Activated T-helper 1 cell treated with anti-CD3 and anti-CD28 coated beads, Interleukin-12 subunit alpha, Interleukin-12 subunit beta, Interleukin-2, Interleukin-4 antibody, amounts not matched to agents 30 ng/mL and 10 ng/mL and 1 ng/mL, durations not matched to agents 14 hours and 24 hours and 36 hours (primary cell): Measurements from ENCODE around the gene CYP1A1. TPM values are rescaled to one million over a fixed set of nuclear protein-coding genes. Genes with fewer than 3 reads are reported as not detected.

Source experiments
- total RNA-seq: library from RNA; stranded (reverse); gene quantifications from 2 replicates; pipeline ENCODE4 v1.2.3, GENCODE V29; 2022

The CYP1A1 gene
- total RNA-seq, 1 donor from 2014 or later, result 0.29 TPM

Other genes with a start within 250 kb of the CYP1A1 start
- 48.8 and 53.6 TPM in 2 replicates for gene ARID3B, start 184.3 kb downstream of the CYP1A1 start, total RNA-seq
- 103 and 107 TPM in 2 replicates for gene CLK3, start 109.7 kb downstream of the CYP1A1 start, total RNA-seq
- 58.4 and 61.4 TPM in 2 replicates for gene EDC3, start 29.5 kb downstream of the CYP1A1 start, total RNA-seq
- not detected in 2 replicates for gene CYP1A2, start 23.3 kb upstream of the CYP1A1 start, total RNA-seq
- gene CSK, start 56.6 kb upstream of the CYP1A1 start, total RNA-seq, result 348 and 362 TPM in 2 replicates
- gene LMAN1L, start 87.3 kb upstream of the CYP1A1 start, total RNA-seq, result 0.75 and 0.93 TPM in 2 replicates
- 0.17 and 0.29 TPM in 2 replicates for gene CPLX3, start 101.1 kb upstream of the CYP1A1 start, total RNA-seq
- 52.1 and 52.4 TPM in 2 replicates for gene ULK3, start 117.6 kb upstream of the CYP1A1 start, total RNA-seq
- 93.7 and 103 TPM in 2 replicates for gene SCAMP2, start 147.8 kb upstream of the CYP1A1 start, total RNA-seq
- gene MPI, start 164.5 kb upstream of the CYP1A1 start, total RNA-seq, result 57.7 and 62.8 TPM in 2 replicates
- gene FAM219B, start 181.3 kb upstream of the CYP1A1 start, total RNA-seq, result 72.6 and 73.2 TPM in 2 replicates
- 273 and 290 TPM in 2 replicates for gene COX5A, start 212.5 kb upstream of the CYP1A1 start, total RNA-seq
- 13.3 and 15.3 TPM in 2 replicates for gene RPP25, start 231.2 kb upstream of the CYP1A1 start, total RNA-seq